Kidney tubule cell (primary cell): ENCODE data around the gene POU2AF1.

Source experiments
- DNase-seq: peaks from one replicate; pipeline ENCODE4 v3.0.0-alpha.2; 2018; ENCODE audit warnings: low spot score

The POU2AF1 gene

DNA sequence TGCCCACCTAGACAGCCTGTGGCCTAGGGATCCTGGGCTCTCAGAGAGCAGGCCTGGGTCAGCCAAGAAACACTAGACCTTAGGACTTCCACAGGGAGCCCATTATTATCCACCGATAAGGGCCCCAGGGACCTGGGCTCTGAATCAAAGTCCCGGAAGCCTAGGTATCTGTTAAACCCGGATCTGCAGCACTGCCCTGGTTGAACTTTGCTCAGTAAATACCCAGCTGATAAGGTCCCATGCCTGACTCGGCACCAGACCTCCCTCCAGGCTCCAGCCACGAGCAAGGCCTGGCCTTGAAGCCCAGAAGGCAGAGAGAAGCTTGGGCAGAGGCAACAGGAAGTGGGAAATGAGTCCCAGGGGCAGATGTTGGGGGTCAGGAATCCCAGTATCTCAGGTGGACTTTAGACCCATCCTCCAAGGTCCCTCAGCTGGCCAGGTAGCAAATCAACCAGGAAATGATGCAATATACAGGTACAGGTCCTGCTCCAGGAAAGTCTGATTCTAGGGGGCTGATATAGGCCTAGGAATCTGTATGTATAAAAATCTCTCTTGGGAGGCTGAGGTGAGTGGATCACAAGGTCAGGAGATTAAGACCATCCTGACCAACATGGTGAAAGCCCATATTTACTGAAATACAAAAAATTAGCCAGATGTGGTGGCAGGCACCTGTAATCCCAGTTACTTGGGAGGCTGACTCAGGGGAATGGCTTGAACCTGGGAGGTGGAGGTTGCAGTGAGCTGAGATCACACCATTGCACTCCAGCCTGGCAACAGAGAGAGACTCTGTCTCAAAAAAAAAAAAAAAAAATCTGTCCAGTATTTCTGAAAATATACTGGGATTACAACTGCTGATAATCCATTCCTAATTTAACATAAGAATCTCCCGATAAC, 18.7 kb downstream of the POU2AF1 start:
- DNase-seq = no peak

DNA sequence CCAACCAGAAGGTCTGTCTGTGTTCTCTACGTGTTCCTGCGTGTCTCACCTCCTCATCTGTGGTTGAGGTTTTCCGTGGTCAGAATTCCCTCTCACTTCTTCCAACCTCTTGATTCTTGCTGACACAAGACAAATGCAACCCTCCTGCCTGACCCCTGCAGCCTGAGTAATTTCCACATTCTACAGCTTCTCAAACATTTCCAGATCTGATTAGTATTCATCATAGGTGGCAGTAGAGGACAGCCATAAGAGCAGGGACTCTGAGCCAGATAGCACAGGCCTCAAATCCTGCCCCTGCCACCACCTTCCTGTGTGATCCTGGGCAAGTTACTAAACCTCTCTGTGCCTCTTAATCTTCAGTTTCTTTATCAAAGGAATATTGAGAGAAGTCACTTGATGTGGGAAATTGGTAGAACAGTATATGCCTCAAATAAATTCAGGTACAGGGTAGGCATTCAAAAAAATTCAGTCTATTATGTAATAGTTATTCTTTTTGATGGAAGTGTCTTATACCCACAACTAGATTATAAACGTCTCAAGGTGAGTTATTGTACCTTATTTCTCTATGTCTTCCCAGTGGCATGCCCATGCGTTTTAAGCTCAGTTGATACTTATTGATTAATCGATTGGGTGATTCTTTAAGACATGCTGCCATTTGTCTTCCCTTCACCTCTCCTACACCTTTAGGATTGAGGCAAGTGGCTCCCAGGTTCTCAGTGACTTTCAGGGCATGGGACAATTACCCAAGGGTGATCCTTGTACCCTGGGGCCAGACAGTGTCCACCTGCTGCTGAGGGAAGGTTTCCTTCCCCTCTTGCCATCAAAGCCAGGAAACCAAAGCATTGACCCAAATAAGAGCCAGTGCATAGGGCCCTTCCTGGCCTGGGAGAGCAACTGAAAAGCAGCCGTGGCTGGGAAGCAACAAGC, 19.6 kb downstream of the POU2AF1 start:
- no peak for DNase-seq

DNA sequence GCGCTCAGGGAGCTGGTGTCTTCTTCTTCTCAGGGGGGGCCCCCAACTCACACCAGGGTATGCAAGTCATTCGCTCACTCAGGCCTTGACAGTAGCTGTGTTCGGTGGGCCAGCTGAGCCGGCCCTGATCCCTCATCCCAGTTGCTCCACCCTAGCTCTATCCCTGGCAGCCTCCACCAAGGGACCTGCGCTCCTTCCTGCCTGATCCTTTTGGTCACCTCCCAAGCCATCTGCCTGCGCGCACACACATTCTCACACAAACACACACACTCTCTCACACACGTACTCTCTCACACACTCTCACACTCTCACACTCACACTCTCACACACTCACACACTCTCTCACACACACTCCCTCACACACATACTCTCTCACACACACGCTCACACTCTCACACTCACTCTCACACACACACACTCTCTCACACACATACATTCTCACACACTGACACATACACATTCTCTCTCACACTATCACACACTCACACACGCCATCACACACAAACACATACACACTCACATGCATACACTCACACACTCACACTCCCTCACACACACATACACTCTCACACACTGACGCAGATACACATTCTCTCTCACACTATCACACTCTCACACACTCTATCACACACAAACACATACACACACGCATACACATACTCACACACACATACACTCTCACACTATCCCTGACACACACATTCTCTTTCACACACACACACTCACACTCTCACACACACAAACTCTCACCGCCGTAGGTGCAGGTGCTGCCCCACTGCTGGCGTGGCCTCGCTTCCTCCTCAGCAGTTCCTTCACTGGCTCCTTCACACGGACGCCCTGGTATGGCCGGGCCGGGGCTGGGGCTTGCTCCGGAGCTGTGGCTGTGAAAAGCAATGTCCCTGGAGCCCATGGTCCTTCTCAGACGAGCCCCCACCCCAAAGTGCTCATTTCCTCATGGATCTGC, 20.8 kb downstream of the POU2AF1 start:
- no peak for DNase-seq

DNA sequence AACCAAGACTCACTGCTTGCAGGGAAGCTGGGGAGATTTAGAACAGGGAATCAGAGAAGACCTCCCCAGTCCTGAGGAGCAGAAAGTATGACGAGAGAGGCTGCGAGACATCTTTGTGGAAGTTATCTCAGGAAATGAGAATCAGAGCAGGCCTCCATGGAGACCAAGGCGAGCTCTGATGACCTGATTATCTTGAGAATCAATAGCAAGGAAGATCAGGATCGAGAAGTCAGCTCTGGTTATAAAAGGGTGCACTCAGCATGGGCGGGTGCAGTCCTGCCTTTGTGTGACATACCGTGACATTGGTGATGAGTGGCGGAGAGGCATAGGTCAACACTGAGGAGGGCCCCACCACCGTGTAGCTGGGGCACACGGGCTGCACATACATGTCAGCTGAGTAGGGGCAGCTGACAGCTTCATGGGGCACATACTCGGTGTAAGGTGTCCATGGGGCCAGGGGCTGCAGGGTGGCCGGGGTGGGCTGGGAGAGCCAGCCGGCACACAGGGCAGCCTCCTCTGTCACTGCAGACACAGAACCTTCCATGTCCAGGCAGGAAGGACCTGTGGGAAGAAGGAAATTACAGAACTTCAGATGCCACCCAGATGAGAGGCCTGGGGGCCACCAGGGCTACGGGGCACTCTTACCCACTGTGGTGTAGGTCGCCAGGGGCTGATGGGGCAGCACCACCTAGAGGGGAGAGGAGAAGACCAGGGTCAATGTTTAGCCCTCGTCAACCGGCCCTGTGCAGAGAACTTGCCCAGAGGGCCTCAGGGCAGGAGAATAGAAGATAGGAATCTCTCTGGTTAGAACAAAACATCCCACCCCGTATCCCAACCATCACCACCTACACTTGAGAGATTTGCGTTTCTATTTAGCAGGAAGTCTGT, 21.7 kb downstream of the POU2AF1 start:
- DNase-seq = no peak

DNA sequence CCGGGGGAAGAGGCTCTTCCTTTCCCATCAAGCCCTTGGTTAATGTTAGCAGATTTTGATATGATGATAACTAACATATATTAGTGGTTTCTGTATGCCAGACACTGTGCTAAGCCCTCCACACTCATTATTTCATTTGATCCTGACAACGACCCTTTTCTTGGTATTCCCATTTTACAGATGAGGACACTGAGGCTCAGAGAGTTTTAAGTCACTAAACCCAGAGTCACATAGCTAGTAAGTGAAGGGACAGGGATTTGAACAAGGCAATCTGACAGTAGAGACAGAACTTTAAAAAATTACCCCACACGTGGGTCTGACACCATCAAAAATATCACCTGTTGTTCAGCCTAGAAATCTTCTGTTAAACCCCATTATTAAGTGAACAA, 22.4 kb downstream of the POU2AF1 start:
- DNase-seq = no peak

DNA sequence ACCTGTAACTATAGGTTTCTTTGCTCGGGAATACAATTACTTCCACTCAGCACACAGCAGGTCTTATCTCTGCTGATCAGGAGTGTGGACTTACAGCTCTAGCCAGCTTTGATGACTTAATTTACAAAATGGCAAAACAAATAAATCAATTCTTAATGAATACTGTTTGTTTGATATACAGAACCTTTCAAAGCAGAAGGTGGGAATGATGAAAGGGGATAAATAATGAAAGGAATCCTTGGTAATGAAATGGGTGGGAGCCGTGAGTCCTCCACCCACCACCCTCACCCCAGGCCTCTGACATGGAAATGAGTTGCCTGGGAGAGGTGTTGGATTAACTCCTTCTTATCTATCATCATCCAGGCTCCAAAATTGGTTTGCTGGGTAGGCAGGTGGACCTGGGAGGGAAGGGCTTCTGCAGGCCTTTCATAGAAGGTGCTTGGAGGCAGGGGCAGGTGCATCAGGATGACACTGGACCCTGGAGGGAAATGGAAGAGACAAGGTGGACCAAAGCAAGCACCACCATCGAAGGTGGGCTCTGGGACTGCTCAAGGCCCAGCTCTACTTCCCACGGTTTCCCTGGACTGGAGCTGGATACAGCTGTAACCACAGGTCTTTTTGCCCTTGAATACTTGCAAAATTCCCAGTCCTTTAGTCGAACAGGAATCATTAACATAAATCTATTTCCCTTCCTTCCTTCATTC, 23.0 kb downstream of the POU2AF1 start:
- DNase-seq = no peak

DNA sequence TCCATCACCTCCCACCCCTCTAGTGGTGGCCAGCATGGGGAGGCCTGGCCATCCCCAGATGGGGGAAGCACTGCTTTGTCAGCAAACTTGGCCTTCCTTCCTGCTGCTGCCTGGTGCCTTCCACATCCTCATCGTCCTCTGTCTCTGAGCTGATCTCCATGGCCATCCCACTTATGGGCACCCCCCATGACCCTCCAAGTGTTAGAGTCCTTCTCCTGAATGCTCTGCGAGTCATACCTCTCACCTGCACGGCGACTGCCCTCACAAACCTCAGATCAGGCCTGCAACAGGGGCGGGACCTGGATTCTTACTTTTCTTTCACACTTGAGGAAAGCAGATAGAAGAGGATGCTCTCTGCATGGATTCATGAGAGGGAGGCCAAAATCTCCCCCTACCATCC, 24.0 kb downstream of the POU2AF1 start:
- DNase-seq = no peak

DNA sequence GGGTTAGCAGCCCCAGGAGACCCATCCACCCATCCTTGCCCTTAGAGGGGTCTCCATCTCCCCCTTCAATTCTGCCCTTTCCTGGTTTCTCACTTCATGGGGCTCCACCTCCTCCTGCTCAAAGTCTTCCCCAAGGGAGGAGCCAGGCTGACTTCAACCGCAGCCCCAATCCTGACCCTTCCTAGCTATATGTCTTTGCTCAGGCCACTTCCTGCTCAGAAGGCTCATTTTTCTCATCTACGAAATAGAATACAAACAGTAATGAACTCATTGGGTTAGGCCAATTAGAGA, 24.5 kb downstream of the POU2AF1 start:
- no peak for DNase-seq

DNA sequence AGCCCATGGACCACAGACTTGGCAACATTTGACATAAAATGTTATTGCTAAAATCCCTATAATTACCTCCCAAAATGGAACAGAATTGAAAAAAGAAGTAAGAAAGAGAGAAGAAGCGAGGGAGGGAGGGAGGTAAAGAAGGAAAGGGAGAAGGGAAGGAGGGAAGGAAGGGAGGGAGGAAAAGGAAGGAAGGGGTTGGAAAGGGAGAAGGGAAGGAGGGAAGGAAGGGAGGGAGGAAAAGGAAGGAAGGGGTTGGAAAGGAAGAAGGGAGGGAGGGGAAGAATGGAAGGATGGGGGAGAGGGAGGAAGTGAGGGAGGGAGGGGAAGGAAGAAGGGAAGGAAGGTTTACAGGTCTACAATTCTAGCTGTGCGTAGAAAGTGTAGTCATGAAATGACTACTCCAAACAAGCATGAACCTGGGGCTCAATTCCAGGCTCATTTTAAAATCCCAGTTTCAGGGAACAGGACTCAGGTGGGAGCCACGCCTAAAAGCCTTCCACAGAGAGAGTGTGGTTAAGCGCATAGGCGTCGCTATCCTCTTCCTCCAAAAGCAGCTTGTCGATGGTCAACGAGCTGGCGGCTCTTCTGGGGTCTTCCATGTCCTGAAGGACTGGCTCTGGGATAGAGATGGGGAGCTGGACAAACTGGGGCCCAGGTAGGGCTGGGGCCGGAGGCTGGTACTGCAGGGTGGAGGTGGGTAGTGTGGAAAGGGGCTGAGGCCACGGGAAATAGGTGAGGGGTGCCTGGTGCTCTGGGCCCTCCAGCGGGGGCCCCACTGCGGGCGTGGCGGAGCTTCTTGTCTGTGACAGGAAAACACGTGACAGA, 25.1 kb downstream of the POU2AF1 start:
- no peak for DNase-seq

DNA sequence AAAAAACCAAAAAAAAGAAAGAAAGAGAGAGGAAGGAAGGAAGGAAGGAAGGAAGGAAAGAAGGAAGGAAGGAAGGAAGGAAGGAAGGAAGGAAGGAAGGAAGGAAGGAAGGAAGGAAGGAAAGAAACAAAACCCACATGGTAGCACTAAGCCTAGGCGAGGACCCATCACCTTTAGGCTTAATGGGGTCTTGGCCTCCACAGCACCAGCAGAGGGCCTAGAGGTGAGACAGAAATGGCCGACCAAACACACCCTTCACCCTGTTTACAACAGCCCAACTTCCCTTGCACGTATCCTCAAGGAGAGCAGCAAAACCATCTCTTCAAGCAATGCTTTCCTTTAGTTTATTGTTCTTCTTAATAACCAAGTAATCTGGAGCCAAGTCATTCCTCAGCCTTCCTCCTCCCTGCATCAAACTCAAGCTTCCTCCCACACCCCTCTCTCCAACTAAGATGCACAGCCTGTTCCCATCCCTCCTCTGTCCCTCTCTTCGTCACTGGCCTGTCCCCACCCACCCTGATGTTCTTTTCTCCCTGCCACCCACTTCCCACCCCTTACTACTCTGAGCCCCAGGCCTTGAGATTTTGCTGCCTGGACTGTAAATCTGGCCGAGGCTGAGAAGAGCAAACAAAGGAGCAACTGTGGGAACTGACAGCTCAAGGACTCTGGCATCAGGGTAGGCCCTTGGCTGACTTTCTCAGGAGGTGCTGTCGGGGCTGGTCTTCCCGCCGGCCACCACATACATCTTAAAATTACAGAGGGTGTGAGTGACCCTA, 26.0 kb downstream of the POU2AF1 start:
- no peak for DNase-seq

DNA sequence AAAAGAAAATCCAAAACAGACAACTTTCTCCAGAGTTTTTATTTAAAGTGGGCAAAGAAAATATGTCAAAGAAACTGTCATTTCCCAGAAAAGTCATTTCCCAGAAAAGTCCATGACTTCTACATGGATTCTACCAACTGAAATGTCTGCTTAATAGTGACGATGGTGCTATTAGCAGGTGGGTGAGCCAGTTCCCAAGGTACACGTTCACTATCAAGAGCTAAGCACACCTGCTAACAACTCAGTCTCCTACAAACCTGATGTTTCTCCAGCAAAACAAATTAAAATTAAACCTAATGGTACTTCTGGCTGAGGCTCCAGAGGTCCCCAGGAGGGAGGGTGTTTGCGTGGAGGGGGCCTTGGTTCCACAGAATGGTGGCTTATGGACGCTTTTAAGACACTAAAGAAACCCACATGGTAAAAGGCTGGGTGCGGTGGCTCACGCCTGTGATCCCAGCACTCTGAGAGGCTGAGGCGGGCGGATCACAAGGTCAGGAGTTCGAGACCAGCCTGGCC, 26.8 kb downstream of the POU2AF1 start:
- no peak for DNase-seq

DNA sequence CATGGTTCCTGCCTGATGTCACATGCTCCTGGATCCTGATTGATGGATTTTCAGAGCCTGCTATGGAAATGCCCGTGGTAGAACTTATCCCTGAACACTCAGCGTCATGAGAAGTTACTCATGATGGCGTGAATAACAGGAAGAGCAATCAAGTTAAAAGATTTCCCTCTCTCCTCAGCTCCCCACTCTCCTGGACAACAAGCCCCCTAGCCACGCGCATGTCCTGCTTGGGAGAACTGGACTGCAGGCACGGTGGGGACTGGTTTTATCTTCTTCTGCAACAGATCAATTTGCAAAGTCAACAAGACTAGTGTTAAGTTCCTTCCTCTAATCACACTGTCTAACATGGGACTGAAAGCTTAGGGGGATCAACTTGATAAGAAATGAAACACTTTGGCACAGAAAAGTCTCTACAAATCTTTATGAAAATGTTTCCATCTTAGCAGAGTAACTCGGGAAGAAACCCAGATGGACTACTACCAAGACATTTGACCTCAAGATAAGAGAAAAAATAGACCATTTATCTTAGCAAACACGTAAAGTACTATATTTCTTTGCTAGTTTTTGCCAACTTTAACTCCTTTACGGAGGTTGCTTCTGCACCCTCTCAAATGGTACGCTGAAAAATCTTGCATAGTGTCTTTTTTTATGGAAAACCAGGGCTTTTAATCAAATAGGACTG, 27.6 kb downstream of the POU2AF1 start:
- no peak for DNase-seq

DNA sequence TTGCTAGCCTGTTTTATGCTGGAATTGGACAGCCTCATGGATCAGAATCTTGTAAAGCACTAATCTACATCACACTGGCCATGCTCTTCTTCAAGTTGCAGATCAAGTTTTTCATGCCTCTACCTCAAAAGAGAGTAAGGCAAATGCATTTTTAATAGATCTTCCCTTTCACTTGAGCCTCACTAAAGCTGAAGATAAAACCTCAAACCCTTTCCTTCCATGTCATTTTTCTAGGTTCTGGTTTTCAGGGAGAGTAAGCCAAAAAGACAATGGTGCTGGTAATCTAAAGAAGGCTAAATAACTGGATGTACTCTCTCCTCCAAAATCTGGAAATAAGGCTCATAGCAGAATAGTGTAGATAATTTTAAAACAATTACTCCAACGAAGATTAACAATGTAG, 28.3 kb downstream of the POU2AF1 start:
- no peak for DNase-seq

DNA sequence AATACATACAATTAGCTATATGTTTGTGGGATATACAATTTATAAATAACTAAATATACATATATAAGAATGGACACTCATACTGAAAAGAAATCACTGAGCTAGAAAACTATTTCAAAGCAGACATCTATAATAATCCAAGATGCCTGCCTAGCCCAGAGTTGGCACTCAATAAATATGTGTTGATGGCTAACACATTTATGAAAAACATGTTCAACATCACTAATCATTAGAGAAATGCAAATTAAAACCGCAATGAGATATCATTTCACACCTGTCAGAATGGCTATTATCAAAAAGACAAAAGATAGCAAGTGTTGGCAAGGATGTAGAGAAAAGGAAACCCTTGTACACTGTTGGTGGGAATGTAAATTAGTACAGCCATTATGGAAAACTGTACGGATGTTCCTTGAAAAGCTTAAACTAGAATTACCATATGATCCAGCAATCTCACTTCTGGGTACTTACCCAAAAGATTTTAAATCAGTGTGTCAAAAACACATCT, 29.8 kb downstream of the POU2AF1 start:
- DNase-seq = no peak

DNA sequence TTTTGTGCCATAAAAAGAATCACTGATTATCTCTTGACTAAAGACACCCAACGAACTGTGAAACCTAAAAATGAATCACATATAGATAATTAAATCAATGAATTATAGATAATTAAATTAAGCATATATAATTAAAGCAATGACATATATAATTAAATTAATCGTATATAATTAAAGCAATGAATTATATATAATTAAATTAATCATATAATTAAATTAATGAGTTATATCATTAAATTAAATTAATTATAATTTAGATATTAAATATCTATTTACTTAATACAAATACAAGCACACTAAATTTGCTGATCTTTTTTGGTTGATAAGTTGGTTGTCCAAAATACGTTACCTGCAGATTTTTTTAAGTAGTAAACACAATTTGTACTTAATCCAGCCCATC, 30.9 kb downstream of the POU2AF1 start:
- no peak for DNase-seq

DNA sequence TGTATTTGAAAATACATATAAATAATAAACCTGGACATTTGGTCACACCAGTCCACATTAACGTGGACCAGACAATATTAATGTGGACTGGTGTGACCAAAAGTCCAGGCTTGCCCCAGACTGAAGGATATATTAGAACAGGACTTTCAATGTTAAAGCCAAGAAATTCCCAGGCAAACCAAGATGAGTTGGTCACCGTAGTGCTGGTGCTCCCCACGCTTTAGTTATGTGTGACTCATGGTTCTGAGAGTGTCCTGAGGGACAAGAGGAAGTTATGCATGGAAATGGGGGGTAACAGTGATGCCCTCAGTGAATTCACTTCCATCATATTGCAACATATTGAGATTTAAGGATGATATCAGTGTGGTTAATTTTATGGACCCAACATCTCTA, 31.4 kb downstream of the POU2AF1 start:
- peak; percentile 49 for DNase-seq

DNA sequence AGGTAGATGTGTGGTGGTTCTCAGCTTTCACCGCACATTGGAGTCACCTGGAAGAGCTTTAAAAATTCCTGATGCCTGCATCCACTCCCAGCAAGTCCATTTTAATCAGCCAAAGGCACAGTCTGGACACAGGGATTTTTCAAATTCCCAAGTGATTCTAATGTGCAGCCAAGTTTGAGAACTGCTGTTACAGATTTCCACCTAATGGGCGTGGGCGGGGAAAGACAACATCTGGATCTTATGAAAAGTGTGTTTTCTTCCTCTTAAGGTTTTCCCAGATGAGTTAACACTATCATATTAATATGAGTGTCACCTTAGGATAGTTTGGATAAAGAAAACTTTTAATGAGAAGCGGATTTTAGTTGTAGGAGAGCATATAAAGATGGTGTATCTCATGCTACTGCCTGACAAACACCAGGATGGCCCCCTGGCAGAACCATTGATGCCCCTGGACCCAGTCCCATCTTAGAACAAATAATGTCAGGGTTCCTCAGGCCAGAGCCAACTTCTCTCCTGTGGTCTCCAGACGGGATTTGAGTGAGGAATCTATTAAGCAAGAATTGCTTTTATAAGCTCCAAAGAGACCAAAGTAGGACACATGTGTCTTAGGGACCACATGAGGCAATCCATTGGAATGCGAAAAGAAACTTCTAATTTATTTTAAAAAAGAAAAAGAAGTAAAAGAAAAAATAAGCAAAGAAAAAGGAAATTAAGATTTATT, 31.9 kb downstream of the POU2AF1 start:
- DNase-seq = no peak
